NCI-H226 (cell line): ENCODE results near the gene GP1BB.
"Not testable (repeated sequence)": the region's sequence is repeated elsewhere in the genome, so short reads cannot be mapped to it uniquely, and the experiment has no call there.

Experiments used
- DNase-seq: peaks from one replicate; pipeline ENCODE4 v3.0.0-alpha.2; 2015

GP1BB gene

GRCh38 chr22:19723232-19723982 is at the start of gene GP1BB:
Gene GP1BB, plus strand, starts transcription at chr22:19723539. Its CDS starts 31 bp downstream, at chr22:19723570.
- no peak for DNase-seq

- no peak for DNase-seq
These were observed 49.7 kb upstream of the GP1BB start for GRCh38 chr22:19673660-19674059.

GRCh38 chr22:19674129-19674928 is 49.0 kb upstream of the GP1BB start:
- no peak for DNase-seq

GRCh38 chr22:19674929-19675253 is 48.4 kb upstream of the GP1BB start:
- no peak for DNase-seq

- DNase-seq, result no peak
These were observed 47.9 kb upstream of the GP1BB start for GRCh38 chr22:19675428-19675827.

GRCh38 chr22:19676437-19676836 is 46.9 kb upstream of the GP1BB start:
- not testable (repeated sequence) for DNase-seq

- DNase-seq, result no peak
These were observed 44.3 kb upstream of the GP1BB start for GRCh38 chr22:19678949-19679521.

- DNase-seq, result no peak
These were observed 43.7 kb upstream of the GP1BB start for GRCh38 chr22:19679522-19680101.

- no peak for DNase-seq
These were observed 43.0 kb upstream of the GP1BB start for GRCh38 chr22:19680287-19680881.

- DNase-seq, result no peak
These were observed 42.2 kb upstream of the GP1BB start for GRCh38 chr22:19680911-19681862.

GRCh38 chr22:19681863-19682245 is 41.5 kb upstream of the GP1BB start:
- DNase-seq, result no peak

- no peak for DNase-seq
These were observed 36.4 kb upstream of the GP1BB start for GRCh38 chr22:19686946-19687345.

GRCh38 chr22:19687561-19688300 is 35.6 kb upstream of the GP1BB start:
- no peak for DNase-seq

GRCh38 chr22:19688301-19689290 is 34.7 kb upstream of the GP1BB start:
- no peak for DNase-seq

GRCh38 chr22:19689408-19689807 is 33.9 kb upstream of the GP1BB start:
- no peak for DNase-seq

- DNase-seq, result no peak
These were observed 32.2 kb upstream of the GP1BB start for GRCh38 chr22:19691007-19691720.

- no peak for DNase-seq
These were observed 31.5 kb upstream of the GP1BB start for GRCh38 chr22:19691721-19692341.

GRCh38 chr22:19693581-19693980 is 29.8 kb upstream of the GP1BB start:
- DNase-seq, result no peak
